Cerebellar cortex (tissue), 1 donor: ENCODE data around the gene TBC1D4.
A peak's percentile ranks its signal among the peaks of the same experiment; 100 is the strongest.

Experiments used
- DNase-seq: peaks from one replicate; pipeline ENCODE4 v3.0.0-alpha.2; 2015; ENCODE audit warnings: low spot score

TBC1D4 gene

DNA sequence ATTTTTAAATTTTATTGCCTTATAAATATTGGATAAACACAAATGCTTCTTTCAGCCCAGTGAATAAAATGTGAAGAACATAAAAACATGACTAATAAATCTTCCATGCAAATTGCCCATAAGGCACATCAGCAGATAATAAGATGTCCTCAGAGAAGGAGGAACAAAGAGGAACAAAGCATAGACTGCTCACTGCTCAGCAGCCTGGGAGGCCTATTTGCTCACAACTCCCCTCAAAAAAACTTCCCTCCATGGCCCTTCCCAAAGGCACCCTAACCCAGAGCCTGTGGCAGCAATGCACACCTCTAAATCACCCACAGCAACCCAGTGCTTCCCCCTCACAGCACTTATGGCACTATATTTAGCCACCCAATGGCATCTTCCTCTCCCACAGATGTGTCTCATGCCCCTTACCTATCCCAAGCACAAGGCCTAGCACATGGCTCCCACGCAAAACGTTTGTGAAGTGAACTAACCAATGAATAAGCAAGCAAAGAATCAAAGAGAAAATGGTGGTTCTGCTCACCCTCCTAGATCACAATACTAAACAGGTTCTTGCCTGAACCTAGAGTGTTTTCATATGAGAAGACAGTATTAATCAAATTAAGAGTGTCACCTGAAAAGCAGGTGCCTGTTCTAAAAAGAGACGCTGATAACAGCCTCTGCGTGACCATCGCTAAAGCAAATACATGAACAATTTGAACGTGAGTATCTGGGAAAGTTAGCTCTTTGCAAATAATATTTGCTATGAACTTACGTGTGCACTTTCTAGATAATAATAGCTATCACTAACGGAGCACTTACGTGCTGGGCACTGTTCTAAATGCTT is 96.9 kb downstream of the TBC1D4 start:
- no peak for DNase-seq

DNA sequence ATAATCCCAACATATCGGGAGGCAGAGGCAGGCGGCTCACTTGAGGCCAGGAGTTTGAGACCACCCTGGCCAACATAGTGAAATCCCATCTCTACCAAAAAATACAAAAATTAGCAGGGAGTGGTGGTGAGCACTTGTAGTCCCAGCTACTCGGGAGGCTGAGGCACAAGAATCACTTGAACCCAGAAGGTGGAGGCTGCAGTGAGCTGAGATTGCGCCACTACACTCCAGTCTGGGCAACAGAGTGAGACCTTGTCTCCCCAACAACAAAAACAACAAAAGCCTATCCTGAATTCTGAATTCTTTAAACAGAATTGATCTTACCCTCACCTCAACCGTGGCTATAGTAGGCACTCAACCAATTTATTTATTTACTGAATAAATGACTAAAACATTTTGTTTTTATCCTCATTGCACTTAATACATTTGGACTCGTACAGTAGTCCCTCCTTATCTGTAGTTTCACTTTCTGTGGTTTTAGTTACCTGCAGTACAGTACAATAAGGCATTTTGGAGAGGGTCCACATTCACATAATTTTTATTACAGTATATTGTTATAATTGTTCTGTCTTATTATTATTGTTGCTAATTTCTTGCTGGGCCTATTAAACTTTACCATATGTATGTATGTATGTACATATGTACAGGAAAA is 98.8 kb downstream of the TBC1D4 start:
- DNase-seq = no peak

DNA sequence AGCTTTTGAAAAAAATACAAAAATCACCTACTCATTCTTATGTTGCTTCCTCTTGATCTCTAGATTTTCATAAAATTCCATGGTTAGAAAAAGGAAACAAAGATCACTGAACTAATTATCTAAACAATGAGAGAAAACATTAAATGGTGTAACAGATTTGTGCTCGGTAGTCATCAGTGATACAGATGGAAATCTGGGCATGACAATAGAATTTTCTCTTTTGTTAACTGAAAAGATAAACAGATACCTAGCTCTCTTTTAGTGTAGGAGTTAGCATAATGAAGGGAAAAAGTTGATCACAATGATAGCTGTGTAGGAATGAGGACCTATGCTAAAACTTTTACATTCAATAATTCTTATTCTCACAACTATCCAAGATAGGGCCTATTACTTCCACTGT is 103.7 kb downstream of the TBC1D4 start:
- DNase-seq = no peak

DNA sequence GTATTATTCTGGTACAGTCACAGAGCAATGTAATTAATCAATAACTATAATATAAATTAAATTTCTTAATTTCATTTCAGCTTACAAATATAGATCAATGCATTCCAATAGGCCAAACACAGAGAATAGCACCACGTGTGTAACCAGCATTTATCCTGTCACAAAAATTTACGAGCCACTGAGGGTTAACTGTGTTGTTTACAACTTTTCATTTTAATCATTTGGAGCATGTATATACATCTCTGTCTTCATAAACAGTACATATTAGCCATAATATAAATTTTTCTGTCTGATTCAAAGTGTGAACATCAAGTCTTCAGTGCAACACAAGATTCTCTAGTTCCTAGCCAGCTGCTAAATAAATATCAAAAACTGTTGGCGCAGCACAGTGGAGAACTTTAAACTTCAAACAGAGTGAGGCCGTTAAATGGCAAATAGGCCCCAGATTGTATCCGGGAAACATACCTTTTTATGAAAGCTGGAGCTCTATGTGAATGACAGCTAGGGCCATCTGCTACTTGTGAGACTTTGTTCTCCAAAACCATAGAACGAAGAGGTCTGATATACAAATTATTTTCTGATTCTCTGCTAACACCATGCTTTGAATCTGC is 105.1 kb downstream of the TBC1D4 start:
- no peak for DNase-seq

DNA sequence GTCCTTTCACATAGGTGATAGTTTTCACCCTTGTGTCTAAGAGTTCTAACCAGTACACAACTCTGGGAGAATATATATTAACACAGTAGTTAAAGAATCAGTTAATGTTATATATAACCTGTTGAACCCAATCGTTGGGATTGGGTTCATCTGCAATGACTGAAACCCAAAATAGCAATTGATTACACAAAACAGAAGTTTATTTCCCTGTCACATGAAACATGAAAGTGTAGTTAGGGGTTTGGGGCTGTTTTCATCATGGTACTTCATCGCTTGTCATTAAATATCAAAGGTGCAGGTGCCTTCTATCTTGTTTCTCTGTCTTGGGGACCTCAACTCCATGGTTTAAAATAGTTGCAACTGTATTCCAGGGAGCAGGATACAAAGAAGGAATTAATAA is 106.6 kb downstream of the TBC1D4 start:
- no peak for DNase-seq

DNA sequence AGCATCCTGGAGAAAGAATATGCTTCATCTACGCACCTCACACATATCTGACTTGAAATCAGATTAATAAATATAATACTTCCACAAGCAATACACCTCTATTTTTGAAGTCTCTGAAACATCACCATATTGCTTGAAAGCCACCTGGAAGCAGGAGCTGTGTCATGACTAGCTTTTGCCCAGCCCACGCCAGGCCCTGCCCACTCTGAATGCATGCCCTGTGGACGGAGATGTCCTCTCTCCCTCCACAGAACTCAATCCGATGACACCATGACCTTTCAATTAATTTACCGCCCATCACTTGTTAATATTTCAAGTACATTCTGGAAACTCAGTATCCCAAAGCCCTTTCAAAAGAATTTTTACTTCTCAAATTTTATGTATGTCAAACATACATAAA is 108.0 kb downstream of the TBC1D4 start:
- no peak for DNase-seq

DNA sequence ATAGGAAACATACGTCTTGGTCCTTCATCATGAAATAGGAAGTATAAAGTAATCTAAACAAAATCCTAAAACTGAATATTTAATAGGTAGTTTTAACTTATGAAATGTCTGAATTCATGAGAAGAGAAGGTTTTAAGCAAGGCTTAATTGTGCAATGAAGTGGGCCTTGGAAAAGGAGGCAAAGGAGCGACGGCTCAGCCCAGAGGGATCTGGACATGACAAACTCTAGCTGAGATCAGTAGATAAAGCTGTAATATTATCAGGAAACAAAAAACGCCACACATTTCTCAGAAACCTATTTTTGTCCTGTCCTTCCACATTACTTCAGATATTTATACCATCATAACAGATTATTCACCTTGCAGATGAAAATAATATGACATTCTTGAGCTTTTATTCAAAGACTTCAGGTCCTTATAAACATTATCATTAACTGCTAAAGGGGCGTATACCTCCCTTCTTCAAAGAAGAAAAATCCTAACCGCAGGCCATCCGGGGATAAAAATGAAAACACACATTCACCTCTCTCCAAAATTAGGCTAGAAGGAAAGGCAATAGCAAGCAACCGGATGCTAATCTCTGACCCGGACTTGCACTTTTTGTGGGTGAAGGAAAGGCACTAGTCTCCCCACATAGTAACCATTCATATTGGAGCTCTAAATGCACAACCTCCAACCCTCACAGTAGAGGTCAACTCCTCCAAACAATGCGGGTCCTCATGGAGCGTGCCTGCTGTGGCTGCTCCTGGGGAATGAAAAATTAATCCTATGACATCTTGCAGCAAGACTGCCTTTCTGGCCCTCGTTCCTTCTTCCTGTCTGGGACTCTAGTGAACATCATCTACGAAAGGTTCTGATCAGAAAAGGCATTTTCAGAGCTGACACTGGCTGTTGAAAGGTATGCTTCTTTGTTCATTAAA is 108.8 kb downstream of the TBC1D4 start:
- no peak for DNase-seq

DNA sequence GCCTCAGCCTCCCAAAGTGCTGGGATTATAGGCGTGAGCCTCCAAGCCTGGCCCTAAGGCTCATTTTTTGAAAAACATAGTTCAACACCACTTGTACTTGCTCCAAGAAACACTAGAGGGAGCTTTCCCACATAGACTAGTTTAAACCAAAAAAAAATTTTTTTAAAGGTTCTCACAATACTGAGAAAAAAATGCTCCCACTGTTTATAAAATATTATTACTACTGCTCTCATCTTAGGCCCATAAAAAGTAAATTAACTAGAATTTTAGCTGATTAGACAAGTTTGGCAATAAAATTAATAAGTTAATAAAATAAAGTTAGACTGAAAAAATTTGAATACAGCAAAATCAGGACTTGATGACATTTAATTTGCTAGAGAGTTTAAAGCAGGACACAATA is 109.5 kb downstream of the TBC1D4 start:
- peak; percentile 63 for DNase-seq

DNA sequence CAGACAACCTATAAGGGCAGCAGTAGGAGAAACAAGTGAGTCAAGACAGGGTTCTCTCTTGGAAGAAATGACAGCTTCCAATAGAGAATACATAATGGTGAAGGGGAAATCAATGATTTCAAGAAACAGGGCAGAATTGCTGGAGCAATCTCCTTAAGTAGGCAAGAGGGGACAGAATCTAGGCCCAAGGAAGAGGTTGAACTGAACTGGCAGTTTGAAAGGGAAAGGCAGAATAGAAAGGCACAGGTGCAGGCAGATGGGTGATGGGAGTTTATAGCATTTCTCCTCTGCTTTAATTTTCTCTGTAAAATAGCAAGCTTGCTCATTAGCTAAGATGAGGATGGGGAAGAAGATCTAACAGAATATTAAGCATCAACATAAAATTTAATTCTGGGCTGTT is 110.8 kb downstream of the TBC1D4 start:
- DNase-seq = no peak

DNA sequence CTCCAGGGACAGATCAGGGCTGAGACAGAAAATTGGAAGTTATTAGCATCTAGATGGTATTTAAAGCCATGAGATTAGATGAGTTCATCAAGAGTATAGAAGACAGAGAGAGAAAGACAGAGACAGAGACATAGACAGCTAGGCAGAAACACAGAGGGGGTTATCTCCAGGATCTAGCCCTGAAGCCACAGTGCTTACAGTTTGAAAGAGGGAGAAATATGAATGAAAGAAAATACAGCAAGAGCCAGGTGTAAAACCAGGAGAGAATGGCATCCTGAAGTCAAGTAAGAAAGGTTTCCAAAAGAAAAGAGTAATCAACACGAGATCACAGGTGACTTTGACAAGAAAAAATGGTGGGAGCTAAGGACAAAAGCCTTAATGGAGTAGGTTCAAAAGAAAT is 111.2 kb downstream of the TBC1D4 start:
- no peak for DNase-seq

DNA sequence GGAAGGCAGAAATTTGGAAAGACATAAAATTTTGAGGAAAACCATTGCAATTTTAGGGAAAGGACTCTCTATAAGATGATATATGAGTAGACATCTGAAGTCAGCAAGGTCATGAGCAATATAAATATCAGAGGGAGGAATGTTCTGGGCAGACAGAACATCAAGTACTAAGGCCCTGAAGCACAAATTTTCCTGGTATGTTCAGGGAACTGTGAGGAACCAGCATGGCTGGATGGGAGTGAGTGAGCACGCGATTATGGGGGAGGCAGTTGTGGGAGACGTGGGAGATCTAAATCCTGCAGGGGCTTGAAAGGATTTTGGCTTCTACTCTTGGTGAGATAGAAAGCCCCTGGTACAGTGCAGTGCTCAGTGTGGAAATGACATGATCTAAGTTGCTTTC is 112.0 kb downstream of the TBC1D4 start:
- no peak for DNase-seq

DNA sequence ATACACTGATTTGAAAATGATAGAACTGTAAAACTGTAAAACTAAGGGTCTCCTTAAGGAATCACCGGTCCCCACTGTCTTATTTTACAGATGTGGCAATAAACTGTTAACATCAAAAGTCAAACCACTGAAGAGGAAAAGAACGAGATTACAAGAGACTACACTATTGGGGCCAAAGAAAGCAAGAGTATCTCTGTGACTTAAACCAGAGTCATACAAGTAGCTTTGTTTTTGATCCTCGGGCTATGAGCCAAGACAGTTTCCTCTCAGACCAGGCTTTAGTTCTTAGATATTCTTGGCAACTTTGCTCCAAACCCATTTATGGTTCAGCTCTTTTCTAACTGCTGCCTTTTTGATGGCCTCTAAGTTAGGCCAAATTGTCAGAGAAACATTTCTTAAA is 113.8 kb downstream of the TBC1D4 start:
- no peak for DNase-seq

DNA sequence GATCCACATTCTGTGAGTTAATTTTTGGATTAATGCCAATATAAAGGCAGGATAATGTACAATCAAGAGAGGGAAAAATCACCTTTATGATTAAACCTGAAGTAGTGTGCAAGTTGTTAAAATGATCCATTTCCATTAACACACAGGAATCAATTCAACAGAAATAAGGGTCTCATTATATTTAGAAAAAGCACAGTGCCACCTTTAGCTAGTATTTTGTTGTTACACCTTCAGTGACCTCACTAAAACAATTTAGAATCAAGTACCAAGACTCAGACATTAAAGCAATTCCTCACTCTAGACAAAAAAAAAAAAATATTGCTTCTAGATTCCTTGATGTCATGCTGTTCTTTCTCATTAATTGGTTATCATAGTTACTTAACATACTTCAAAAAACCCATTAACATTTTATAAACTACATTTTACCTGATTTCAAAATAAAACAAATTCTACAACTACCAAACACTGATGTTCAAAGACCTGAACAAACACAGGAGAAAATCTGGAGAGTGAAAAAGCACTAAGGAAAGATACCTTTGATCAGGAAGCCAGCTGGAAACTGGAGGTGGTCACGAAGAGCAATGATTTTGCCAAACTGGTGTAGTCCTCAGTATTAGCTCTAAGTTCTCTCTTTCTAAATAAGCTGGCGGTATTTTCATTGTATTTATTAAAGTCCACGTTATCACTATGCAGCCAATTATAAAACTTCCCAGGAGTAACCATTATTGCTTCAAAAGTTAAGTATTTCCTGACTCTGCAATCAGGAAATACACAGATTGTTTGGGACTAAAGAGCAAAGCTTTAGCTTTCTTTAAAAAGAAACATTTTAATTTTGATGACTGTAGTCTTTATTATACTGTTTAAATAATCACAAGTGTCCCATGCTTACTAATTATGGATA is 115.3 kb downstream of the TBC1D4 start:
- no peak for DNase-seq

DNA sequence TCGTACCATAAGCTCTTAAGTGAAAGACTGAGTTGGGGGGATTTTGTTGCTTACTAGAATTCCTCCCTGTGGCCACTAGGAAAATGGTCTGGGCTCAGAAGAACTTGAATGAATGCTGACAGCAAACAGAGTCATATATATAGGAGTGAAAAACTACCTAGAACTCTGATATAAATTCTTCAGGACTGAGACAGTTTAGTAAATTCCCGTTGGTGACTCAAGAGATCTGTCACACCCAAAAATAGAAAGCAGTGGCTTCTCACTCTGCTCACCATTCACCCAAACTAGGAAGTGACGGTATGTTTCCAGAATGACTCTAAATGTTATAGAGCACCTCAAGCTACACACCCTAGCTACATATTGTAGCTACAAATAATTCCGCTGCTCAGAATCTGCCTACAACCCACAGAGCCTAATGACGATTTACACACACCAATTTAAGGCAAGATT is 116.2 kb downstream of the TBC1D4 start:
- no peak for DNase-seq

DNA sequence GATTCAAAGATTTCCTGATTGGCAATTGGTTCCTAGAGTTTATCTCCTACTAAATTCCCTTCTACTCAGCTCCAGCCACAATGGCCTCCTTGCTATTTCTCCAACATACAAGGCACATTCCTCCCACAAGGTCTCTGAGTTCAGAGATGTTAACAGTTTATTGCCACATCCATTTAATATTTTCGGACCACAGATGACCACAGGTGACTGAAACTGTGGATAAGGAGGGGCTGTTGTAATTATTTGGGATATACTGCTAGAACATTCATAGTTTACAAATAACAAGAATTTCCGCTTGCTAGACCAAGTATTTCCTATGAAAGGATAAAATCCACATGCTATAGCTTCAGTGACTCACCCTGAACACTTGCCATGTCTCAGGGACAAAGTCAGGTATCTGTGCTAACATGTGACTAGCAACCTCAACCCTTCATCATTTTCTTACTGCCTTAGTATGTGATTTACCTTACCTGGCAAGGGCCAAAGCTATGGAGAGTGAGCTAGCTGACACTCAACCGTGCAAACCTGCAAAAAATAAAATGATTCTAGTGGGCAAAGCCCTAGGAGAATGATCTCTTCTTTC is 117.7 kb downstream of the TBC1D4 start:
- no peak for DNase-seq

DNA sequence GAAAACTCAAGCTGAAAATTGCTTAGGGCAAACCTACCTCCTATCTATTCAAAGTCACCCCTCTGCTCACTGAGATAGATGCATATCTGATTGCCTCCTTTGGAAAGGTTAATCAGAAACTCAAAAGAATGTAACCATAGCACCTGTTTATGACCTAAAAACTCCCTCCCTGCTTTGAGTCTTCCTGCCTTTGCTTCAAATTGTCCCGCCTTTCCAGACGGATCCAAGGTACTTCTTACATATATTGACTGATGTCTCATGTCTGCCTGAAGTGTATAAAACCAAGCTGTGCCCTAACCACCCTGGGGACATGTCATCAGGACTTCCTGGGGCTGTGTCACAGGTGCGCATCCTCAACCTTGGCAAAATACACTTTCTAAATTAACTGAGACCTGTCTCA is 118.6 kb downstream of the TBC1D4 start:
- DNase-seq = no peak

DNA sequence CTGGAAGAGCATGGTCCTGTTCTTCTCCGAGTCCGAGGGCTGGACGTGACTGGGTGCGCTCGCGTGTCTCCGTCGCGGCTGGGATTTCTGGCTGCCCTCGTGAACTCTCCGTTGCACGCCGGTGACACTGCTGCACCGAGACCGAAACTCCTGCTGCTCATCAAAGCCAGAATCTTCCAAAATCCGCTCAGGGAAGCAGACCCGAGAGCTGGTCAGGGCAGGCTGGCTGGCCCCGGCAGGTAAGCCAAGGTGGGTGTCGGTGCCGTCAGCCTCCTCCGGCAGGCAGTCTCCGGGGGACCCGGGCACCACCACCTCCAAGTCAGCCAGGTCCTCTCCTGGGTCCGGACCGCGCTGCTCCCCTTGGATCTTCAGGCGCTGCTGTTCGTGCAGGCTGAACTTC is 119.9 kb downstream of the TBC1D4 start:
- DNase-seq = no peak

DNA sequence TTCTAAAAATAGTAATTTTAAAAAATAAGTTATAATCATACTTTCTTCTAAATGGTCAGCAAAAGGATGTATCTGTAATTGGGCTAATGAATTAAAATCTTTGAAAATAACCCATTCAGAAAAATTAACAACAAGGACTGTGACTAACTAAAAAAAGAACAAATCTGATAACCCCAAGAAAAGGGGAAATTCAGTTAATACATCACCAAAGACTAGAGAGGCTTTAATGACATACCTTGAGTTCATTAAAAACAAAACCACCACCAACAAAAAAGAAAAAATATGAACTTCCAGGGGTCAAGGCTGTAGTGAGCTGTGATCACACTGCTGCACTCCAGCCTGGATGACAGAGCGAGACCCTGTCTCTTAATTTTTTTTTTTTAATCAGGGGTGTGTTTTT is 121.8 kb downstream of the TBC1D4 start:
- DNase-seq = no peak

DNA sequence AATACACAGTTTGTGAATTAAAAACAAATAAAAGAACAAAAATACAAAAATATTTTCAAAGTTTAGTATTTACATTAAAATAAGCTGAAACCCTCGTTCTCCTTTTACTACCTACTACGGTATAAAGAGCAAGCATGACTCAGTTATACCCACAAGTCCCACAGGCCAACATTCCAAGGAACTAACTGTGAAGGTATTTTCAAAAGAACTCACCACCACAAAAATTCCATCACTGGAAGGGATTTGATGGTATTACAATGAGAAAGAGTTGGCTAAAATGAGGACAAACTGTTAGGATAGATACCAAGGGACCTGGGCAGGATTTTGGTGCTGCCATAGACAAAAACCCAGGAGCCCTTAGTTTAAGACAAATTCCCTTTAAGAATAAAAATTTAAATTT is 122.7 kb downstream of the TBC1D4 start:
- DNase-seq = no peak

DNA sequence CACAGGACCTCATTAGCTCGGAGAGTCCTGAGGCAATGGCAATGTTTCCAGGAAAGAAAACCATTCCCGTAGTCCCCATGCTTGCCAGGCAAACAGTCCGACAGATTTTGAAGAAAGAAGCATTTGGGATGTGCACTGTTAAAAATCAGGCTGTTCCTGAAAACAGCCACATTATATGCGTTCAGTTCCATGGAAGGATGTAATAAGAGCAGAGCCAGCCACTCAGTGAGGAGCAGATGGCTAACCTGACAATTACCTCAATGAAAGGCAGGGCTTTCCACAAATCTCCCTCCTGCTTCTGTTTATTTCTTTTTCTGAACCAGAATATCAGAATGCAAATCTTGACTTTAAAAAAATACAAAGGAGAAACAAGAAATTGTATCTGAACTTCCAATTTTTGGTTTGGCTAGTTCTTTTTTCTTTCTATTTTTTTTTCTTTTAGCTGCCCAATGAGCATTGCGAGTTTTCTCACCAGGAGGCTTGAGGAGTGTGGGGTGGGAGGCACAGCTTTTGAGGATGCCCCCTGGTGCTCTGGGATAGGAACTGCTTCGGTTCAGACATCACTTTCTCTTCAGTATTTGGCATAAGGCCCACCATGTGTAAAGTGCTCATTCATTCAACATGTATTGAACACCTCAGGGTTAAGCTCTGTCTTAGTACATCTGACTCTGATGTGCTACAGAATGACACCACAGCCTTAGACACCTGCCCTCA is 124.2 kb downstream of the TBC1D4 start:
- DNase-seq = peak; percentile 77
